GM12874 (cell line): ENCODE results near the gene CTRB1.

Experiments
- CTCF ChIP-seq: IDR thresholded peaks from 2 replicates; pipeline ENCODE4 v1.5.1; 2011; ENCODE audit warnings: low read depth, mild to moderate bottlenecking, control low read depth, low read length, moderate library complexity; ENCODE audit not compliant: insufficient read depth

Gene CTRB1

GRCh38 chr16:75262104-75262799 is 43.5 kb downstream of the CTRB1 start:
- TF ChIP-seq CTCF, result no peak

GRCh38 chr16:75262800-75263127 is 44.0 kb downstream of the CTRB1 start:
- no peak for TF ChIP-seq CTCF

GRCh38 chr16:75263291-75263962 is 44.6 kb downstream of the CTRB1 start:
- no peak for TF ChIP-seq CTCF

GRCh38 chr16:75263963-75264445 is 45.2 kb downstream of the CTRB1 start:
- no peak for TF ChIP-seq CTCF

GRCh38 chr16:75264457-75264998 is 45.7 kb downstream of the CTRB1 start:
- no peak for TF ChIP-seq CTCF

GRCh38 chr16:75264999-75265910 is 46.5 kb downstream of the CTRB1 start:
- TF ChIP-seq CTCF, result no peak

- TF ChIP-seq CTCF, result no peak
Observed at GRCh38 chr16:75265911-75266701, 47.3 kb downstream of the CTRB1 start.
